ENCODE data around the gene CDH4.

CDH4 gene

DNA sequence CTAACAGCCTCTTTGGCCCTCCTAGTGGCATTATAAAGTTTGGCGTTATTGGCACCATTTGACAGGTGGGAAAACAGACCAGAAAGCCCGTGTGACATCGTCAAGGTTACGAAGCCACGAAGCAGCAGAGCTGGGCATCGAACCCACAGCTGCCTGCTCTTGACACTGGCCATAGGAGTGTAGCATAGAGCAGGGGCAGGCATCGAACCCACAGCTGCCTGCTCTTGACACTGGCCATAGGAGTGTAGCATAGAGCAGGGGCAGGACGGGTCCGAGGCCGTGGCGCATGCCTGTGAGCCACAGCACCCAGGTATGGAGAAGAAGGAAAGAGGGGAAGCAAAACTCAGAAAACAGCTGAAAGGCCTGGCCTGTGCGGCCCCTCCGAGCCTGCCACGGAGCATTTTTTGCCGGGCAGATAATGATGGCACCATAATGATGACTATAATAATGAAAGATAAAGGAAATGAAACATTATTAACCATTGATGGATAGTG lies 33.1 kb downstream of the CDH4 start:
- TF ChIP-seq, protein P1, sequence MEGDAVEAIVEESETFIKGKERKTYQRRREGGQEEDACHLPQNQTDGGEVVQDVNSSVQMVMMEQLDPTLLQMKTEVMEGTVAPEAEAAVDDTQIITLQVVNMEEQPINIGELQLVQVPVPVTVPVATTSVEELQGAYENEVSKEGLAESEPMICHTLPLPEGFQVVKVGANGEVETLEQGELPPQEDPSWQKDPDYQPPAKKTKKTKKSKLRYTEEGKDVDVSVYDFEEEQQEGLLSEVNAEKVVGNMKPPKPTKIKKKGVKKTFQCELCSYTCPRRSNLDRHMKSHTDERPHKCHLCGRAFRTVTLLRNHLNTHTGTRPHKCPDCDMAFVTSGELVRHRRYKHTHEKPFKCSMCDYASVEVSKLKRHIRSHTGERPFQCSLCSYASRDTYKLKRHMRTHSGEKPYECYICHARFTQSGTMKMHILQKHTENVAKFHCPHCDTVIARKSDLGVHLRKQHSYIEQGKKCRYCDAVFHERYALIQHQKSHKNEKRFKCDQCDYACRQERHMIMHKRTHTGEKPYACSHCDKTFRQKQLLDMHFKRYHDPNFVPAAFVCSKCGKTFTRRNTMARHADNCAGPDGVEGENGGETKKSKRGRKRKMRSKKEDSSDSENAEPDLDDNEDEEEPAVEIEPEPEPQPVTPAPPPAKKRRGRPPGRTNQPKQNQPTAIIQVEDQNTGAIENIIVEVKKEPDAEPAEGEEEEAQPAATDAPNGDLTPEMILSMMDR (IDR thresholded peaks at IDR 0.05; ENCODE audit: control extremely low read depth, extremely low read depth, low read depth, missing control alignments): no peak
- ChIA-PET CTCF (no interaction called here), POLR2A (no interaction called here)
- DNase-seq (ENCODE audit: extremely low spot score): no peak

DNA sequence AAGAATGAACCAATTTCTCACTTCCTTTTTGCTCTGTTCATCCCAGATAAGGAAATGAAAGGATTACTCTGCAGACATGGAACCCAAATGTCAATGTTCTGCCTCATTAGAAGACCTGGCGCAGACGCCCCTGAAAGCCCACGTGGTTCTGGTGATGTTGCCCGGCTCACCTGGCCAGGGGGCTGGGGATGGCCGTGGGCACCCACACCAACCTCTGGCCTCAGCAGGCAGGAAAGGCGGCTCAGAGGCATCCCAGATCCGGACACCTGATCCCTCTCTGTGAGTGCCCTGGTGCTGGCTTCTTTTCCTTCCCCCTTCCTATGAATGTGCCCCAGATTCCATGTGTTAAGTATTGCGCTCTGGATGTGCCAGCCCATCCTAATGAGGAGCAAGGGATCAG lies 33.6 kb downstream of the CDH4 start:
- ChIA-PET POLR2A (no interaction called here), CTCF (no interaction called here)
- TF ChIP-seq, protein P1 (IDR thresholded peaks at IDR 0.05; ENCODE audit: control extremely low read depth, extremely low read depth, low read depth, missing control alignments): no peak
- no peak for DNase-seq (ENCODE audit: extremely low spot score)

DNA sequence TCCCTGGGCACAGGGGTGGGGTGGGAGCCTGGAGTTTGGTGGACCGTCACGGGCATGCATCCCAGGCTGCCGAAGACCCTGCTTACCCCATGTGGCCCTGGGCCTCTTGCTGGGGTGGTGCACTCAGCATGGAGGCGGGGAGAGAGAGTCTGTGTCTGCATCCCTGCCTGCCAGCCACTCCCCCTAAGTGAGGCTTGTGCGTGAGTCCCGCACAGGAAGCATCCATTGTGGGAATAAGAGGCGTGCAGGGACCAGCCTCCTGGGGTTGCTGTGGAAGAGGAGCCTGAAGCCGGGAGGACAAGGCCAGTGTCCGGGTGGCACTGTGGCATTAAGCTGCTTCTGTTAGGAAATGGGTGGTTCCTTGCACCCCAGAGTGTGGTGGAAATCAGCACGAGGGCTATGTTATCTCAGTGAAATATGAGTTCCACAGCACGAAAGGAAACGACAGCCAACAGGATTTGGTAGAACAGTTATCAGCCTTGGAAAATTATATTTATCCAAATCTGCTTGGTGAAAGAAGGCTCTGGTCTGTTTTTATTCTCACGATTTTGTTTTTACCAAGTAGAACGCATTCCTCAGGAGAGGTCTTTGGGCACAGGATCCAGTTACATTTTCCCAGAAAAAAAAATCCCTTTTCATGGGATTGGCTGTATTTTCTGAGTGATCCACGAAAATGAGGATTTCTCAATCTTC lies 35.7 kb downstream of the CDH4 start:
- ChIA-PET CTCF (no interaction called here), POLR2A (no interaction called here)

DNA sequence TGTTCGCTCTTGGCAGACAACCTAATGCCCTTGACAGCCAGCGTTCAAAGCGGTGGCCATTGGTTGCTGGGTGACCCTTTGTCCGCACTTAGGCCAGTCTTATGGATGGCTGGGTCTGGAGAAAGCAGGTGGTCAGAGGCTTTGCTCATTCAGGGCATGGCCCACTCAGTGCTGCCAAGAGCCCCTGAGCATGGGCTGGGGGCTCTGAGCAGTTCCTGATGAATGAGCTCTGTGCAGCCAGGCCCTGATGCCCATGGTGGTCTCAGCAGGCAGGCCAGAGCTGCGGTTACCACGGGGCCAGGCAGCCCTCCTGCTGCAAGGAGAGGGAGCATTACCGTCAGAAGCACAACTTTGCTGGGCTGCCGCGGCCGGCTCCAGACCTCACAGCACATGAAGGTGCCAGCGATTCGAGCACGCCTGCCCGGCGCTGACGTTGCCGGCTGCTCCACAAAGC lies 36.3 kb downstream of the CDH4 start:
- CTCF ChIA-PET: no interaction called here
- no peak for DNase-seq (ENCODE audit: extremely low spot score)
- TF ChIP-seq, protein P1 (IDR thresholded peaks at IDR 0.05; ENCODE audit: control extremely low read depth, extremely low read depth, low read depth, missing control alignments): no peak
- POLR2A ChIA-PET: no interaction called here

More for the DNA sequence above, 35.7 kb downstream of the CDH4 start:
- no peak for DNase-seq (ENCODE audit: extremely low spot score)
- TF ChIP-seq, protein P1 (IDR thresholded peaks at IDR 0.05; ENCODE audit: control extremely low read depth, extremely low read depth, low read depth, missing control alignments): no peak

DNA sequence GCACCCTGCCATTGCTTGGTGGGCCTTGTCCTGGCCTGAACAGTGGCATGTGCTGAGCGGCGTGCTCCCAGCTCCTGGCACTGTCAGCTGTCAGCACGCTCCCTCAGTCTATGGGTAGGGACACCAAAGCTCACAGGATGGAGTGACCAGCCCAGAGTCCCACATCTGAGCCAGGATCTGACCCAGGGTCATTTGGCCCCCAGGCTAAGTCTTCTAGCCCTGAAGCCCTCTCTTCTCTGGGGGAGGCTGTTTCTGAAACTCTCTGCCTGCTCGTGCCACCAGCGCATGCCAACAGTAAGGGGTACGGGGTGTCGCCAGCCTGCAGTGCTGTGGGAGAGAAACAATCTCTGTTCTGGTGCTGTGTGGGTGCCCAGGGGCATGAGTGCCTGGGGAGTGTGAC lies 37.1 kb downstream of the CDH4 start:
- no peak for DNase-seq (ENCODE audit: extremely low spot score)
- CTCF ChIA-PET: no interaction called here
- TF ChIP-seq, protein P1 (IDR thresholded peaks at IDR 0.05; ENCODE audit: control extremely low read depth, extremely low read depth, low read depth, missing control alignments): no peak
- POLR2A ChIA-PET: no interaction called here

DNA sequence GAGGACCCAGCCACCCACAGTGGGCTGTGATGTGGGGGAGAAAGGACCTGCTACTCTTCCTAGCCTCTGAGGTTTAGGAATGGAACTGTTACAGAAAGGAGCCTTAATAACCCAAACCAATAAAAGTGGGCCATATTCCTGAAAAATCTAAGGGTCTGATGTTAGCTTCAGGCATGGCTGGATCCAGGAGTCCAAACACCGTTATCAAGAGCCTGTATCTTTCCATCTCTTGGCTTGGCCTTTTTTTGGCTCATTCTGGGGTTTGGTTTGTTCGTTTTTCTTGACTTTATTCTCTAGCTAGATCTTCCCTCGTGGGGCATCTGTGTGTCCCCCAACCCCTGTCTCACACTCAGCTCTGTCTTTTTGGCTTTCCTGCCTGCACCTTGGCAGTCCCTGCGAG lies 38.7 kb downstream of the CDH4 start:
- ChIA-PET CTCF (no interaction called here), POLR2A (no interaction called here)
- TF ChIP-seq, protein P1 (IDR thresholded peaks at IDR 0.05; ENCODE audit: control extremely low read depth, extremely low read depth, low read depth, missing control alignments): no peak
- DNase-seq (ENCODE audit: extremely low spot score): no peak
